ENCODE measurements around the gene MDH1.
"Not testable (repeated sequence)": the region's sequence is repeated elsewhere in the genome, so short reads cannot be mapped to it uniquely, and the experiment has no call there.

DNA sequence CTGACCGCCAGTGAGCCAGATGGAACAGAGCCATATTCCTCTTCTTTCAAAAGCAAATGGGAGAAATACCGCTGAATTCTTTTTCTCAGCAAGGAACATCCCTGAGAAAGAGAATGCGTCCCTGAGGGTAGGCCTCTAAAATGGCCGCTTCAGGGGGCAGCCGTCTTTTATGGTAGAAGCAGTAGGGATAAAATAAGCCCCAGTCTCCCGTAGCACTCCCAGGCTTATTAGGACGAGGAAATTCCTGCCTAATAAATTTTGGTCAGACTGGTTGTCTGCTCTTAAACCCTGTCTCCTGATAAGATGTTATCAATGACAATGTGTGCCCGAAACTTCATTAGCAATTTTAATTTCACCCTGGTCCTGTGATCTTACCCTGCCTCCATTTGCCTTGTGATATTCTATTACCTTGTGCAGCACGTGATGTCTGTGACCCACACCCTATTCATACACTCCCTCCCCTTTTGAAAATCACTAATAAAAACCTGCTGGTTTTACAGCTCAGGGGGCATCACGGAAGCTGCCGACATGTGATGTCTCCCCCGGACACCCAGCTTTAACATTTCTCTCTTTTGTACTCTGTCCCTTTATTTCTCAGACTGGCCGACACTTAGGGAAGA, 14.9 kb upstream of the MDH1 start:
- not testable (repeated sequence) for TF ChIP-seq POLR2A (IDR thresholded peaks at IDR 0.05)
- TF ChIP-seq, protein P1, sequence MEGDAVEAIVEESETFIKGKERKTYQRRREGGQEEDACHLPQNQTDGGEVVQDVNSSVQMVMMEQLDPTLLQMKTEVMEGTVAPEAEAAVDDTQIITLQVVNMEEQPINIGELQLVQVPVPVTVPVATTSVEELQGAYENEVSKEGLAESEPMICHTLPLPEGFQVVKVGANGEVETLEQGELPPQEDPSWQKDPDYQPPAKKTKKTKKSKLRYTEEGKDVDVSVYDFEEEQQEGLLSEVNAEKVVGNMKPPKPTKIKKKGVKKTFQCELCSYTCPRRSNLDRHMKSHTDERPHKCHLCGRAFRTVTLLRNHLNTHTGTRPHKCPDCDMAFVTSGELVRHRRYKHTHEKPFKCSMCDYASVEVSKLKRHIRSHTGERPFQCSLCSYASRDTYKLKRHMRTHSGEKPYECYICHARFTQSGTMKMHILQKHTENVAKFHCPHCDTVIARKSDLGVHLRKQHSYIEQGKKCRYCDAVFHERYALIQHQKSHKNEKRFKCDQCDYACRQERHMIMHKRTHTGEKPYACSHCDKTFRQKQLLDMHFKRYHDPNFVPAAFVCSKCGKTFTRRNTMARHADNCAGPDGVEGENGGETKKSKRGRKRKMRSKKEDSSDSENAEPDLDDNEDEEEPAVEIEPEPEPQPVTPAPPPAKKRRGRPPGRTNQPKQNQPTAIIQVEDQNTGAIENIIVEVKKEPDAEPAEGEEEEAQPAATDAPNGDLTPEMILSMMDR (IDR thresholded peaks at IDR 0.05) = not testable (repeated sequence)
